ENCODE results near the gene TEF.

The TEF gene

DNA sequence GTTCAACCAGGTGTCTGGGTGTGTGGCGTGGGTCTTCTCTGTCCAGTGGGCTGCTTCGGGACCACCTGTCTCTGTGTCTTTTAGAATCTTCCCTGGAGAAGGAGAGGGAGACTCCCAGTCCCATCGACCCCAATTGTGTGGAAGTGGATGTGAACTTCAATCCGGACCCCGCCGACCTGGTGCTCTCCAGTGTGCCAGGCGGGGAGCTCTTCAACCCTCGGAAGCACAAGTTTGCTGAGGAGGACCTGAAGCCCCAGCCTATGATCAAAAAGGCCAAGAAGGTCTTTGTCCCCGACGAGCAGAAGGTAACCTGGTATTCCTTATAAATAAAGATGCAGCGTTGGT lies 12.2 kb downstream of the TEF start:
- Histone ChIP-seq H3K36me3 (replicated peaks; ENCODE audit: insufficient read depth, low read length) (no peaks in the 10 kb centered on the region), H3K27me3 (replicated peaks; ENCODE audit: insufficient read depth, low read length) (no peaks in the 10 kb centered on the region), H3K79me2 (ENCODE audit: low read length) (no peaks in the 10 kb centered on the region), H3F3A (ENCODE audit: insufficient read depth, low read length) (no peaks in the 10 kb centered on the region), H3K4me1 (ENCODE audit: low read length) (no peaks in the 10 kb centered on the region), H3K9ac (ENCODE audit: low read length) (no peak overlapping the region), H3K4me2 (ENCODE audit: low read depth, low read length) (no peak overlapping the region), H2AFZ (ENCODE audit: low read length) (no peak overlapping the region), H3K9me3 (replicated peaks; ENCODE audit: insufficient read depth, low read length) (no peaks in the 10 kb centered on the region), H3K4me3 (ENCODE audit: low read length) (no peak overlapping the region), H3K27ac (ENCODE audit: low read length) (no peak overlapping the region), H3K9me2 (replicated peaks; ENCODE audit: insufficient read depth, low read length) (no peaks in the 10 kb centered on the region), H4K20me1 (ENCODE audit: insufficient read depth, low read length) (no peaks in the 10 kb centered on the region)
- no peak for TF ChIP-seq EZH2phosphoT487 (IDR thresholded peaks at IDR 0.05; ENCODE audit: low read length)
- DNase-seq, result no peak

DNA sequence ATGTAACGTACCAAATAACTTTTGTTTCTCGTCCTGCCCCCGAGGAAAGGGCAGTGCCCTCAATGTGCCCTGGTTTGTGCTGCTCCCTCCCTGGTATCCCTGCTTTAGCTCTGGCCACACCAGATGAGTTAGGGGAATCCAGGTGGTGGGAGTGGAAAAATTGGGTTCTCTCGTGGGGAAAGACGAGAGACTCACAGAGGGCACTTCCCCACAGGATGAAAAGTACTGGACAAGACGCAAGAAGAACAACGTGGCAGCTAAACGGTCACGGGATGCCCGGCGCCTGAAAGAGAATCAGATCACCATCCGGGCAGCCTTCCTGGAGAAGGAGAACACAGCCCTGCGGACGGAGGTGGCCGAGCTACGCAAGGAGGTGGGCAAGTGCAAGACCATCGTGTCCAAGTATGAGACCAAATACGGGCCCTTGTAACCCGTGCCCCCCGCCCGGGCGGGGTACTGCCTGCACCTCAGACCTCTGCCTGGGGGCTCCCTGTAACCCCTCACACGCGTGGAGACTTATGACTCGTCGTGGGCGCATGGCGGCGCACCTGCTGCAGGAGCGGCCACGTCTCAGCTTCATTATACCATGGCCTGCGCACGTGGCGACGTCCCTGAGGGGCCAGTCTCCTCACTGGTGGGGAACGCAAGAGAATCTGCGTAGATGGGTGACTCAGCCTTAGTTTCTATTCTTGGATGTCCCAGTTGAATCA lies 13.9 kb downstream of the TEF start:
- Histone ChIP-seq H3K27ac (ENCODE audit: low read length) (no peak overlapping the region), H3F3A (ENCODE audit: insufficient read depth, low read length) (no peaks in the 10 kb centered on the region), H3K36me3 (replicated peaks; ENCODE audit: insufficient read depth, low read length) (no peaks in the 10 kb centered on the region), H3K9ac (ENCODE audit: low read length) (no peak overlapping the region), H3K4me1 (ENCODE audit: low read length) (no peaks in the 10 kb centered on the region), H3K9me3 (replicated peaks; ENCODE audit: insufficient read depth, low read length) (no peaks in the 10 kb centered on the region), H4K20me1 (ENCODE audit: insufficient read depth, low read length) (no peaks in the 10 kb centered on the region), H2AFZ (ENCODE audit: low read length) (no peak overlapping the region), H3K4me2 (ENCODE audit: low read depth, low read length) (no peak overlapping the region), H3K4me3 (ENCODE audit: low read length) (no peak overlapping the region), H3K9me2 (replicated peaks; ENCODE audit: insufficient read depth, low read length) (no peaks in the 10 kb centered on the region), H3K79me2 (ENCODE audit: low read length) (no peaks in the 10 kb centered on the region), H3K27me3 (replicated peaks; ENCODE audit: insufficient read depth, low read length) (no peaks in the 10 kb centered on the region)
- DNase-seq, result no peak
- TF ChIP-seq EZH2phosphoT487 (IDR thresholded peaks at IDR 0.05; ENCODE audit: low read length) (no peak), EZH2 (optimal IDR thresholded peaks at IDR 0.05; ENCODE audit: low read depth, low read length) (no peak)
- TF ChIP-seq, protein P1, sequence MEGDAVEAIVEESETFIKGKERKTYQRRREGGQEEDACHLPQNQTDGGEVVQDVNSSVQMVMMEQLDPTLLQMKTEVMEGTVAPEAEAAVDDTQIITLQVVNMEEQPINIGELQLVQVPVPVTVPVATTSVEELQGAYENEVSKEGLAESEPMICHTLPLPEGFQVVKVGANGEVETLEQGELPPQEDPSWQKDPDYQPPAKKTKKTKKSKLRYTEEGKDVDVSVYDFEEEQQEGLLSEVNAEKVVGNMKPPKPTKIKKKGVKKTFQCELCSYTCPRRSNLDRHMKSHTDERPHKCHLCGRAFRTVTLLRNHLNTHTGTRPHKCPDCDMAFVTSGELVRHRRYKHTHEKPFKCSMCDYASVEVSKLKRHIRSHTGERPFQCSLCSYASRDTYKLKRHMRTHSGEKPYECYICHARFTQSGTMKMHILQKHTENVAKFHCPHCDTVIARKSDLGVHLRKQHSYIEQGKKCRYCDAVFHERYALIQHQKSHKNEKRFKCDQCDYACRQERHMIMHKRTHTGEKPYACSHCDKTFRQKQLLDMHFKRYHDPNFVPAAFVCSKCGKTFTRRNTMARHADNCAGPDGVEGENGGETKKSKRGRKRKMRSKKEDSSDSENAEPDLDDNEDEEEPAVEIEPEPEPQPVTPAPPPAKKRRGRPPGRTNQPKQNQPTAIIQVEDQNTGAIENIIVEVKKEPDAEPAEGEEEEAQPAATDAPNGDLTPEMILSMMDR (IDR thresholded peaks at IDR 0.05; ENCODE audit: low read length), result no peak

DNA sequence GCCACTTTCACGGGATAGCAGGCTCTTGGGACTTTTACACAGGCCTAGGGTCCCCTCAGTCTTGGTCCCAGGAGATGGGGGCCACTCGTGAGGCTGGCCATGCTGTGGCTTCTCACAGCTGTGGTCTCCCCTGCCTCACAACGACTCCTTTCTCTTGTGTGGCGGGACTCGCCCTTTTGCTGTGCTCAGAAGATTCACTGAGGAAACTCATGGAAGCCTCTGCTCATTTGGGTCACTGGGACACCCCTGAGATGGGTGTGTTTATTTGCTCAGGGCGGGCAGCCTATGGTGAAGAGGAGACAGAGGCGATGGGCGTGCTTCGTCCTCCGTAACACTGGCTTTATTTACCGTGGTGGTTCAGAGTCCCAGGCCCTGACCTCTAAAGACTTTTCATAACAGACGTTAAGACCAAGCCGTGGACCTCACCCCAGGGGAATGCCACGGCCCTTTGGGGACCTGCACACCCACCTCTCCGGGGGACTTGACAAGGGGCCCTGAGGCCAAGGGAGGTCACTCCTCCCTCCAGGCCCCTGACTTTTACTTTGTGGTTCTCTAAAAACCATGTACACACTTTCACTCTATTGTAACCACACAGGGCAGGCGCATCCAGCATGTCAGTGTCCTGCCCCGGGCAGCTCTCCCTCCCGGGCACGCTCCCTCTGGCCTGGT lies 15.5 kb downstream of the TEF start:
- H3K27me3 ChIP-seq (replicated peaks; ENCODE audit: insufficient read depth, low read length), result no peaks in the 10 kb centered on the region
- H2AFZ ChIP-seq (ENCODE audit: low read length), result no peak overlapping the region
- no peaks in the 10 kb centered on the region for H3K9me3 ChIP-seq (replicated peaks; ENCODE audit: insufficient read depth, low read length)
- H3K9ac ChIP-seq (ENCODE audit: low read length), result no peak overlapping the region
- TF ChIP-seq EZH2 (optimal IDR thresholded peaks at IDR 0.05; ENCODE audit: low read depth, low read length), result no peak
- TF ChIP-seq, protein P1 (IDR thresholded peaks at IDR 0.05; ENCODE audit: low read length), result no peak
- TF ChIP-seq EZH2phosphoT487 (IDR thresholded peaks at IDR 0.05; ENCODE audit: low read length), result no peak
- H3F3A ChIP-seq (ENCODE audit: insufficient read depth, low read length), result no peaks in the 10 kb centered on the region
- no peak for DNase-seq
- H3K4me2 ChIP-seq (ENCODE audit: low read depth, low read length), result no peak overlapping the region
- no peak overlapping the region for H3K27ac ChIP-seq (ENCODE audit: low read length)
- no peaks in the 10 kb centered on the region for H3K4me1 ChIP-seq (ENCODE audit: low read length)
- no peaks in the 10 kb centered on the region for H3K9me2 ChIP-seq (replicated peaks; ENCODE audit: insufficient read depth, low read length)
- no peaks in the 10 kb centered on the region for H3K36me3 ChIP-seq (replicated peaks; ENCODE audit: insufficient read depth, low read length)
- H3K79me2 ChIP-seq (ENCODE audit: low read length), result no peaks in the 10 kb centered on the region
- H4K20me1 ChIP-seq (ENCODE audit: insufficient read depth, low read length), result no peaks in the 10 kb centered on the region
- H3K4me3 ChIP-seq (ENCODE audit: low read length), result no peak overlapping the region

DNA sequence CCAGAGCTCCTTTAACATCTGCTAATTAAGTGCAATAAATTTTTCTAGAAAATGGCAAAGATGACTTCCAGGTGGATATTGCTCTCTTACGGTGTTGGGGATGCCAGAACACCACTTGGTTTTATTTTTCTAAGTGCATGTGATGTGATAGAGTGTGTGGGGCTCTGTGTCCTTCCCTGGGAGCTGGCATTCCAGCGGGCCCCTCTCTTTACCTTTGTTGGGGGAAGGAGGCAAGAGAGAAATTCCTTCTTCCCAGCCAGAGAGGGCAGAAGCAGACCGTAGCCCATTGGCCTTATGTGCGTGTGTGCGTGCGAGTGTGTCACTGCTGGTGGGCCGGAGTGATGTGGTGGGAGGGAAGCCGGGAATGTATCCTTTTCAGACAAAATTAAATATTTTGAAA lies 17.2 kb downstream of the TEF start:
- H3K27ac ChIP-seq (ENCODE audit: low read length), result no peak overlapping the region
- no peak overlapping the region for H3K4me2 ChIP-seq (ENCODE audit: low read depth, low read length)
- H3K27me3 ChIP-seq (replicated peaks; ENCODE audit: insufficient read depth, low read length), result no peaks in the 10 kb centered on the region
- H3K4me1 ChIP-seq (ENCODE audit: low read length), result 0 out of 2 replicates have a peak, but pooled peaks cover 2% of the 10 kb centered on the region
- TF ChIP-seq, protein P1 (IDR thresholded peaks at IDR 0.05; ENCODE audit: low read length), result no peak
- TF ChIP-seq EZH2 (optimal IDR thresholded peaks at IDR 0.05; ENCODE audit: low read depth, low read length) (no peak), EZH2phosphoT487 (IDR thresholded peaks at IDR 0.05; ENCODE audit: low read length) (no peak)
- no peaks in the 10 kb centered on the region for H3K36me3 ChIP-seq (replicated peaks; ENCODE audit: insufficient read depth, low read length)
- H3K9me2 ChIP-seq (replicated peaks; ENCODE audit: insufficient read depth, low read length), result no peaks in the 10 kb centered on the region
- no peaks in the 10 kb centered on the region for H4K20me1 ChIP-seq (ENCODE audit: insufficient read depth, low read length)
- DNase-seq, result no peak
- H2AFZ ChIP-seq (ENCODE audit: low read length), result no peak overlapping the region
- no peaks in the 10 kb centered on the region for H3F3A ChIP-seq (ENCODE audit: insufficient read depth, low read length)
- H3K79me2 ChIP-seq (ENCODE audit: low read length), result no peaks in the 10 kb centered on the region
- no peak overlapping the region for H3K4me3 ChIP-seq (ENCODE audit: low read length)
- no peak overlapping the region for H3K9ac ChIP-seq (ENCODE audit: low read length)
- H3K9me3 ChIP-seq (replicated peaks; ENCODE audit: insufficient read depth, low read length), result no peaks in the 10 kb centered on the region

Measured in MM.1S (cell line).